GM23248 (cell line): ENCODE results near the gene FARS2. TPM values are rescaled to one million over a fixed set of nuclear protein-coding genes. Genes with fewer than 3 reads are reported as not detected.

Experiments used
- DNase-seq: peaks from one replicate; pipeline ENCODE4 v3.0.0-alpha.2; 2015
- H2AFZ ChIP-seq: fragments of 200-600 bp; sonication (generic); 2 replicates; pipeline ENCODE4 v1.6.1; 2016; ENCODE audit warnings: antibody characterized with exemption
- H3F3A ChIP-seq: fragments of 200-600 bp; sonication (generic); 2 replicates; pipeline ENCODE4 v1.6.1; 2016; ENCODE audit warnings: mild to moderate bottlenecking, antibody characterized with exemption, mixed run types; ENCODE audit not compliant: insufficient read depth
- H3K27ac ChIP-seq: fragments of 200-600 bp; sonication (generic); 2 replicates; pipeline ENCODE4 v1.5.1; 2016; ENCODE audit warnings: mild to moderate bottlenecking
- H3K27me3 ChIP-seq: fragments of 200-600 bp; sonication (generic); replicated peaks from 2 replicates; pipeline ENCODE4 v1.6.1; 2016; ENCODE audit warnings: mild to moderate bottlenecking; ENCODE audit not compliant: insufficient read depth
- H3K36me3 ChIP-seq: fragments of 200-600 bp; sonication (generic); 2 replicates; pipeline ENCODE4 v1.6.1; 2016; ENCODE audit warnings: low read depth, mild to moderate bottlenecking
- H3K4me1 ChIP-seq: fragments of 200-600 bp; sonication (generic); 2 replicates; pipeline ENCODE4 v1.6.1; 2016; ENCODE audit warnings: mild to moderate bottlenecking; ENCODE audit not compliant: insufficient read depth
- H3K4me2 ChIP-seq: fragments of 200-600 bp; sonication (generic); one replicate; pipeline ENCODE4 v1.6.1; 2016; ENCODE audit warnings: mild to moderate bottlenecking; ENCODE audit not compliant: unreplicated experiment
- H3K4me3 ChIP-seq: fragments of 200-600 bp; sonication (generic); 2 replicates; pipeline ENCODE4 v1.5.1; 2016; ENCODE audit warnings: mild to moderate bottlenecking
- H3K79me2 ChIP-seq: fragments of 200-600 bp; sonication (generic); 2 replicates; pipeline ENCODE4 v1.6.1; 2016; ENCODE audit warnings: mild to moderate bottlenecking; ENCODE audit not compliant: insufficient read depth
- H3K9ac ChIP-seq: fragments of 200-600 bp; sonication (generic); 2 replicates; pipeline ENCODE4 v1.6.1; 2016; ENCODE audit warnings: mild to moderate bottlenecking
- H3K9me2 ChIP-seq: fragments of 200-600 bp; sonication (generic); 2 replicates; pipeline ENCODE4 v1.6.1; 2016; ENCODE audit warnings: mixed run types, mild to moderate bottlenecking, moderate library complexity; ENCODE audit not compliant: insufficient read depth
- H3K9me3 ChIP-seq: fragments of 200-600 bp; sonication (generic); one replicate; pipeline ENCODE4 v1.6.1; 2017; ENCODE audit warnings: low read depth
- H4K20me1 ChIP-seq: fragments of 200-600 bp; sonication (generic); 2 replicates; pipeline ENCODE4 v1.6.0; 2016; ENCODE audit not compliant: insufficient read depth
- EZH2 ChIP-seq: fragments of 200-600 bp; sonication (generic); IDR thresholded peaks from 2 replicates; pipeline ENCODE4 v1.6.1; 2018; ENCODE audit warnings: antibody characterized with exemption, mild to moderate bottlenecking; ENCODE audit not compliant: insufficient read depth, poor library complexity, severe bottlenecking
- EZH2phosphoT487 ChIP-seq: fragments of 200-600 bp; sonication (generic); IDR thresholded peaks from 2 replicates; pipeline ENCODE4 v1.6.1; 2018; ENCODE audit warnings: antibody characterized with exemption, moderate library complexity, mild to moderate bottlenecking, low read depth; ENCODE audit not compliant: insufficient read depth
- whole genome bisulfite sequencing, 2 experiments: methylation state at CpG; one replicate each; pipeline ENCODE4 v1.1.6; 2015 to 2017; ENCODE audit warnings: low lambda C conversion rate in 2 of 2, low coverage in 1 of 2; ENCODE audit errors: missing lambda C conversion rate in 2 of 2; 5-methylcytosine and 5-hydroxymethylcytosine counted together
- in situ Hi-C: fragments of 300-500 bp; cut with MboI; formaldehyde crosslinking; loops from 2 replicates; pipeline ENCODE4 v1.15.0; 2020
- polyA plus RNA-seq: library from polyadenylated mRNA; unstranded; fragments of >200 nt; fragmentation: Nextera tagmentation; extraction: Ambion mirVana; gene quantifications from 2 replicates; pipeline ENCODE4 v1.2.1, GENCODE V29; 2016
- total RNA-seq: library from RNA; depleted of rRNA; stranded (reverse); fragments of >200 nt; shearing (Covaris generic); gene quantifications from 2 replicates; pipeline ENCODE4 v1.2.3, GENCODE V29; 2014

The FARS2 gene
- total and polyA plus RNA-seq, 2 experiments from 2014 or later, result 15.1 to 16.5 TPM

DNA sequence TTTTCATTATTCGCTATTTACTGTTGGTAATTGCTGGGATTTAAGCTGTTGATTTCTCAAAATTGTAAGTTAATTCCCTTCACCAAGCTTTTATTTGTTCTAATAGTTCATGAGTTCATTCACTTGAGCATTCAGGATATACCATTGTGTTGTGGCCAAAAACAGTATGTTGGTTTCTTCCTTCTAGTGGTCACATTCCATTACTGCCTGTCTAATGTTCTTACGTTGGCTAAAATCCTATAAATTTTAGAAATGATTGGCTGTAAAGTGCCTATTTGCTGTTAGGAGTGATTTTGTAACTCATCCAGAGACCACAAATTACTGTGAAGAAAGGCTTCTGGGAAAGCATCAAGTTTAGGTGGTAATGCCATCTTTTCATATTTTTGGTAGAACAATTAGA is 76.3 kb downstream of the FARS2 start:
- no peak for TF ChIP-seq EZH2phosphoT487
- TF ChIP-seq EZH2, result no peak
- H3K4me1 ChIP-seq, result no peaks in the 10 kb centered on the region
- H3K9me2 ChIP-seq, result 0 out of 2 replicates have a peak, but pooled peaks cover 4% of the 10 kb centered on the region
- no peak overlapping the region for H3K9ac ChIP-seq
- no peak overlapping the region for H3K4me3 ChIP-seq
- no peaks in the 10 kb centered on the region for H3K27me3 ChIP-seq
- H3K79me2 ChIP-seq, result peaks cover 24% of the 10 kb centered on the region
- WGBS, 2 experiments, result 82 to 87% methylated on average over 2 of the region's 2 CpGs
- no peaks in the 10 kb centered on the region for H3K36me3 ChIP-seq
- H4K20me1 ChIP-seq, result no peaks in the 10 kb centered on the region
- no peak overlapping the region for H3K4me2 ChIP-seq
- no peak overlapping the region for H2AFZ ChIP-seq
- peak; percentile 13 for DNase-seq
- in situ Hi-C loops, result no loop called here
- no peaks in the 10 kb centered on the region for H3F3A ChIP-seq
- no peak overlapping the region for H3K27ac ChIP-seq
- no peaks in the 10 kb centered on the region for H3K9me3 ChIP-seq

DNA sequence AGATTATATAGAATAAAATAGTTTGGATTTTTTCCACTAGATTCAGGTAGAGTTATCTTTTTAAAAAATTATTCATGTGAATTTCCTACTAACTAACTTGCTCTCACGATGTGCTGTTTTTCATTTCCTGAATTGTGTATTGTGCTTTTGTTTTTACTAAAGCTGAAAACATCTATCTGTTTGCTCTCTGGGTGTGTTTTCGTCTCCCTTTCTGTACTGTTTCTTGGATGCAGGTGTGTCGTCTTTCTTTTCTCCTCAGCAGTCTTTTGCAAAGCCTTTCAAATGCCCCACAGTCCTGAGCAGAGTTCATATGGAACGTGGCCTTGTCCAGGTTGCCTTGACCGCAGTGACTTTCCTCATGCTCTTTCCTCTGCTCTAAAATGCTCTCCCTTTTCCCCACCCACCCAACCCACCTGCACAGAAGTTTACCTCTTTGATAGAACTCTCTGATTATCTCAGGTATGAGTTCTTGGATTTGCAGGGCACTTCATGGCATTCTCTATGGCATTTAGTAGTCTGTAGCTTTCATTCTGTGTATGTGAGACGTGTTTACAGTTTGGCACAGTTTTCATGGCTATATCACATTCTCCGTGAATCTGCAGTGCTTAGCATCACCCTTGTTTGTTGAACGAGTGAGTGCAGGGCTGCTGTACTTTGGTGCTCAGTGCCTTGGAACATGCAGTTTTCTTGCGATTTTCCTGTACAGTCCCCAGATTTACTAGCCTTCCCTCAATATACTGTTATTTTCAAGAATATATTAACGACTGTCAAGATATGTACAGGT is 77.1 kb downstream of the FARS2 start:
- Histone ChIP-seq H3K9me3 (no peaks in the 10 kb centered on the region), H3K36me3 (no peaks in the 10 kb centered on the region), H3K9me2 (0 out of 2 replicates have a peak, but pooled peaks cover 4% of the 10 kb centered on the region), H4K20me1 (no peaks in the 10 kb centered on the region), H2AFZ (no peak overlapping the region), H3K4me2 (no peak overlapping the region), H3K27ac (no peak overlapping the region), H3K4me1 (no peaks in the 10 kb centered on the region), H3K27me3 (no peaks in the 10 kb centered on the region), H3K79me2 (peaks cover 24% of the 10 kb centered on the region), H3F3A (no peaks in the 10 kb centered on the region), H3K4me3 (no peak overlapping the region), H3K9ac (no peak overlapping the region)
- no peak for DNase-seq
- TF ChIP-seq EZH2phosphoT487 (no peak), EZH2 (no peak)
- in situ Hi-C loops, result no loop called here
- WGBS, 2 experiments, result 91 to 95% methylated on average over 10 of the region's 10 CpGs

DNA sequence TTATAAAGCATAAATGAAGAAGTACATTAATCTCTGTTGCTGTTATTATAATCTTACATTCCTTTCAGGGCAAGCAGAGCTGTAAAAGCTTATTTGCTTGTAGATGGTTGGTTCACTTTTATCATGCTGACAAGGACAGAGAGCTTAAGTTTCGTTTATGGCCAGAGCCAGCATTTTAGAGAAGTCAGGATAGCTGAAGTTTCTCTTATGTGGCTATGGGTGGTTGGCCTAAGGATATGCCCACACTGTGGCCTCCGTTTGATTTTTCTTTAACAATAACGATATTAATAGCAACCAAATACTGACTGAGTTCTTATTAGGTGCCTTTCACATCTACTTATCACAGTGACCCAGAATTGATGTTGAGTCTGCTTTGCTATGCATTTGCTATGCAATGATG is 78.5 kb downstream of the FARS2 start:
- Histone ChIP-seq H3F3A (no peaks in the 10 kb centered on the region), H3K79me2 (peaks cover 20% of the 10 kb centered on the region), H3K27me3 (no peaks in the 10 kb centered on the region), H3K4me2 (no peak overlapping the region), H3K9ac (no peak overlapping the region), H3K9me2 (no peaks in the 10 kb centered on the region), H3K36me3 (no peaks in the 10 kb centered on the region), H2AFZ (no peak overlapping the region), H4K20me1 (no peaks in the 10 kb centered on the region), H3K27ac (no peak overlapping the region), H3K4me1 (no peaks in the 10 kb centered on the region), H3K9me3 (no peaks in the 10 kb centered on the region), H3K4me3 (no peak overlapping the region)
- TF ChIP-seq EZH2 (no peak), EZH2phosphoT487 (no peak)
- DNase-seq, result no peak
- 81 to 83% methylated on average over 3 of the region's 3 CpGs for WGBS, 2 experiments
- in situ Hi-C loops, result no loop called here

DNA sequence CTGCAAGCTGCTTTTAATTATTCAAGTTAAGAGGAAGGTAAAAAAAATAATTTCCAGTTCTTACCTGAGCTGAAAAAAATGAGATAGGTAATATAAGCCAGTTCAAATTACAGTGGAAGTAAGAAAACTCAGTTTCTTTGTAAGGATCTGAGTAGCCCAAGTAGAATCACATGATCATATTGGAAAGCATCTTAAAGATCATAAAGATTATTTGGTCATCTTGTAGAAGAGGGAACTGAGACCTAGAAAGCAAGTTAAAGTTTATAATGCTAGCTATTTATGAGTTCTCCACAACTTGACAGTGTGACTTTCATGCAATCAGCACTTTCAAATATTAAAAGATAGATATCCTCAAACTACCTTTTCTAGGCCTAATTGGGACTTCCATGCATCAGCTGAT is 80.5 kb downstream of the FARS2 start:
- H3K36me3 ChIP-seq, result no peaks in the 10 kb centered on the region
- no peak overlapping the region for H3K4me2 ChIP-seq
- H3K9me2 ChIP-seq, result no peaks in the 10 kb centered on the region
- no peaks in the 10 kb centered on the region for H3F3A ChIP-seq
- H3K4me1 ChIP-seq, result no peaks in the 10 kb centered on the region
- no peak for TF ChIP-seq EZH2
- no peak for TF ChIP-seq EZH2phosphoT487
- H3K9me3 ChIP-seq, result no peaks in the 10 kb centered on the region
- no peak overlapping the region for H3K9ac ChIP-seq
- no peak overlapping the region for H3K27ac ChIP-seq
- peaks cover 10% of the 10 kb centered on the region; the same call in 1 of the 2 replicates for H3K79me2 ChIP-seq
- DNase-seq, result no peak
- no peak overlapping the region for H2AFZ ChIP-seq
- H4K20me1 ChIP-seq, result no peaks in the 10 kb centered on the region
- in situ Hi-C loops, result no loop called here
- H3K4me3 ChIP-seq, result no peak overlapping the region
- no peaks in the 10 kb centered on the region for H3K27me3 ChIP-seq
